SK-N-MC (cell line): ENCODE measurements around the gene USP49.

Source experiments
- EZH2 ChIP-seq: fragments of 200-600 bp; sonication (generic); IDR thresholded peaks from one replicate; pipeline ENCODE4 v1.6.1; 2017; ENCODE audit warnings: antibody characterized with exemption
- FOXP2 ChIP-seq: optimal IDR thresholded peaks from 2 replicates; pipeline ENCODE3; 2011; ENCODE audit warnings: mild to moderate bottlenecking, moderate library complexity; ENCODE audit not compliant: insufficient read depth; ENCODE audit errors: extremely low read length, control extremely low read depth
- POLR2AphosphoS5 ChIP-seq: IDR thresholded peaks from 2 replicates; pipeline ENCODE4 v1.6.1; 2012; ENCODE audit warnings: mild to moderate bottlenecking, low read depth, low read length, borderline replicate concordance

GRCh38 chr6:41878961-41879405 lies 16.2 kb downstream of the USP49 start:
- TF ChIP-seq POLR2AphosphoS5: no peak
- TF ChIP-seq FOXP2: no peak
- TF ChIP-seq EZH2: no peak
